ENCODE results near the gene HOXB2.
A peak's percentile ranks its signal among the peaks of the same experiment; 100 is the strongest.

The HOXB2 gene

GRCh38 chr17:48542114-48542656 lies 2.7 kb downstream of the HOXB2 start (continued):
- TF ChIP-seq KLF17 (tag by site-specific recombination; IDR thresholded peaks at IDR 0.05) (no peak), ZNF521 (tag by site-specific recombination; IDR thresholded peaks at IDR 0.05) (no peak), ZFP41 (tag by site-specific recombination; IDR thresholded peaks at IDR 0.05; ENCODE audit: borderline replicate concordance) (no peak), BCL11B (tag by site-specific recombination; IDR thresholded peaks at IDR 0.05; ENCODE audit: low read depth) (0 out of 2 replicates have a peak, but pooled peaks have one; percentile 32), ZNF76 (tag by site-specific recombination; IDR thresholded peaks at IDR 0.05; ENCODE audit: borderline replicate concordance, low read depth) (peak; percentile 63), ZNF664 (tag by site-specific recombination; IDR thresholded peaks at IDR 0.05) (no peak), ZIC2 (tag by site-specific recombination; IDR thresholded peaks at IDR 0.05) (0 out of 2 replicates have a peak, but pooled peaks have one; percentile 3), ZBTB49 (tag by site-specific recombination; IDR thresholded peaks at IDR 0.05; ENCODE audit: low read depth) (no peak), PRDM2 (tag by site-specific recombination; IDR thresholded peaks at IDR 0.05; ENCODE audit: borderline replicate concordance) (no peak), ZNF140 (tag by site-specific recombination; IDR thresholded peaks at IDR 0.05) (no peak), ZNF335 (tag by site-specific recombination; conservative IDR thresholded peaks at IDR 0.05) (peak; percentile 78), ZNF132 (tag by site-specific recombination; IDR thresholded peaks at IDR 0.05; ENCODE audit: borderline replicate concordance) (no peak), ZNF354C (tag by site-specific recombination; IDR thresholded peaks at IDR 0.05; ENCODE audit: borderline replicate concordance, low read depth) (no peak), ZNF558 (tag by site-specific recombination; IDR thresholded peaks at IDR 0.05) (no peak), MYNN (tag by site-specific recombination; IDR thresholded peaks at IDR 0.05; ENCODE audit: borderline replicate concordance) (no peak), EGR2 (tag by site-specific recombination; IDR thresholded peaks at IDR 0.05; ENCODE audit: low read depth) (no peak), HOXD13 (CRISPR knock-in tag; IDR thresholded peaks at IDR 0.05; ENCODE audit: borderline replicate concordance) (no peak), ZNF10 (tag by site-specific recombination; IDR thresholded peaks at IDR 0.05) (no peak), ZNF701 (tag by site-specific recombination; IDR thresholded peaks at IDR 0.05) (no peak), ZNF670 (tag by site-specific recombination; IDR thresholded peaks at IDR 0.05; ENCODE audit: low read depth) (no peak), ZNF629 (tag by site-specific recombination; IDR thresholded peaks at IDR 0.05) (0 out of 2 replicates have a peak, but pooled peaks have one; percentile 9), REST (tag by site-specific recombination; IDR thresholded peaks at IDR 0.05) (no peak), KLF1 (tag by site-specific recombination; IDR thresholded peaks at IDR 0.05) (no peak), ZNF24 (tag by site-specific recombination; IDR thresholded peaks at IDR 0.05) (0 out of 2 replicates have a peak, but pooled peaks have one; percentile 8), ZNF837 (tag by site-specific recombination; IDR thresholded peaks at IDR 0.05) (no peak), ZNF600 (tag by site-specific recombination; IDR thresholded peaks at IDR 0.05) (peak; percentile 68), ZNF211 (tag by site-specific recombination; IDR thresholded peaks at IDR 0.05; ENCODE audit: low read depth) (no peak), ZNF658 (tag by site-specific recombination; IDR thresholded peaks at IDR 0.05) (no peak), ZNF2 (tag by site-specific recombination; IDR thresholded peaks at IDR 0.05) (no peak)
